Spleen (tissue), 7 donors: ENCODE results near the gene ARMS2.

Experiments used
- CTCF ChIP-seq, 11 experiments: fragments of 200-600 bp in 7 of 11; fragments of 450-650 bp in 4 of 11; sonication (generic) in 4 of 11; IDR thresholded peaks in 8 of 11; conservative IDR thresholded peaks in 3 of 11; 1 replicate in 7 of 11; 2 replicates in 4 of 11; pipeline versions ENCODE4 v1.4.0 to v1.8.0; 2016 to 2021; ENCODE audit warnings: antibody characterized with exemption in 11 of 11, inconsistent platforms in 4 of 11, mild to moderate bottlenecking in 1 of 11
- POLR2A ChIP-seq, 3 donors: fragments of 450-650 bp; IDR thresholded peaks; one replicate each; pipeline ENCODE4 v1.5.1; 2017; ENCODE audit warnings: antibody characterized with exemption in 3 of 3, mild to moderate bottlenecking in 1 of 3
- POLR2AphosphoS5 ChIP-seq, 3 donors: sonication (generic); formaldehyde crosslinking; IDR thresholded peaks; one replicate each; pipeline ENCODE4 v1.5.1; 2017; ENCODE audit warnings: antibody characterized with exemption in 3 of 3
- donor health status: DM: no; HTN: no; CAD: no; lungs with moderate emphysema.
- donor health status: DM: no; HTN: no; CAD: no.
- donor health status: DM: no; HTN: no; CAD: no.

GRCh38 chr10:122463466-122464249 is 9.2 kb downstream of the ARMS2 start:
- TF ChIP-seq CTCF (IDR thresholded peaks at IDR 0.05 in 8 of 11, conservative IDR thresholded peaks at IDR 0.05 in 3 of 11) (no peak), POLR2A (IDR thresholded peaks at IDR 0.05) (no peak), POLR2AphosphoS5 (IDR thresholded peaks at IDR 0.05) (no peak)
